Measurements from ENCODE around the gene C9orf72. TPM values are rescaled to one million over a fixed set of nuclear protein-coding genes. Genes with fewer than 3 reads are reported as not detected.

Gene C9orf72
- total RNA-seq, result 5.7 and 5.8 TPM in 2 replicates

DNA sequence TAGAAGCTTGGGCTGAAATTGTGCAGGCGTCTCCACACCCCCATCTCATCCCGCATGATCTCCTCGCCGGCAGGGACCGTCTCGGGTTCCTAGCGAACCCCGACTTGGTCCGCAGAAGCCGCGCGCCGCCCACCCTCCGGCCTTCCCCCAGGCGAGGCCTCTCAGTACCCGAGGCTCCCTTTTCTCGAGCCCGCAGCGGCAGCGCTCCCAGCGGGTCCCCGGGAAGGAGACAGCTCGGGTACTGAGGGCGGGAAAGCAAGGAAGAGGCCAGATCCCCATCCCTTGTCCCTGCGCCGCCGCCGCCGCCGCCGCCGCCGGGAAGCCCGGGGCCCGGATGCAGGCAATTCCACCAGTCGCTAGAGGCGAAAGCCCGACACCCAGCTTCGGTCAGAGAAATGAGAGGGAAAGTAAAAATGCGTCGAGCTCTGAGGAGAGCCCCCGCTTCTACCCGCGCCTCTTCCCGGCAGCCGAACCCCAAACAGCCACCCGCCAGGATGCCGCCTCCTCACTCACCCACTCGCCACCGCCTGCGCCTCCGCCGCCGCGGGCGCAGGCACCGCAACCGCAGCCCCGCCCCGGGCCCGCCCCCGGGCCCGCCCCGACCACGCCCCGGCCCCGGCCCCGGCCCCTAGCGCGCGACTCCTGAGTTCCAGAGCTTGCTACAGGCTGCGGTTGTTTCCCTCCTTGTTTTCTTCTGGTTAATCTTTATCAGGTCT is at the start of gene C9orf72:
Gene C9orf72, minus strand, starts transcription at position 564 of the 716 bp plus-strand sequence. CDS start 6,361 bp downstream, outside the sequence.

GRCh38 chr9:27529316-27530278 is 43.7 kb downstream of the C9orf72 start, which contains the start of gene MOB3B:
MOB3B (minus strand) TSS chr9:27529814; CDS start chr9:27455550, 74,264 bp downstream.

GRCh38 chr9:27524236-27524635 is 49.0 kb downstream of the C9orf72 start, which contains the start of gene IFNK:
IFNK (plus strand) TSS chr9:27524290; CDS start chr9:27524337, 47 bp downstream.

Other genes with a start within 250 kb of the C9orf72 start
- not detected in 2 replicates for gene IFNK, start 49.2 kb downstream of the C9orf72 start, total RNA-seq
- under 0.01 TPM in 2 replicates for gene MOB3B, start 43.7 kb downstream of the C9orf72 start, total RNA-seq

All from endothelial cell of coronary artery (primary cell).